Measurements from ENCODE around the gene VLDLR. TPM values are rescaled to one million over a fixed set of nuclear protein-coding genes. Genes with fewer than 3 reads are reported as not detected.
"Not testable (repeated sequence)": the region's sequence is repeated elsewhere in the genome, so short reads cannot be mapped to it uniquely, and the experiment has no call there.

The VLDLR gene
- total RNA-seq, 3 donors from 2014 or later (not counting 1 experiment from before 2014, with no cell fraction given), result 1.4 to 2.6 (median 2.4) TPM

- Mint-ChIP-seq H3K9me3 (no peaks in the 10 kb centered on the region), H3K36me3 (no peaks in the 10 kb centered on the region), H3K4me3 (no peak overlapping the region), H3K4me1 (peaks cover 0 to 5% of the 10 kb centered on the region in 2 donors), H3K27me3 (ENCODE audit: low read depth in 2 of 2) (no peaks in the 10 kb centered on the region), H3K27ac (no peak overlapping the region)
- no peak overlapping the region for H3K27ac ChIP-seq (ENCODE audit: low read length)
- TF ChIP-seq CTCF (IDR thresholded peaks at IDR 0.05), result no peak
- no peaks in the 10 kb centered on the region for H3K9me3 ChIP-seq (ENCODE audit: control insufficient read depth, insufficient read depth, low read length)
- intact Hi-C loops (cut with micrococcal nuclease), result no loop called here
- H3K4me1 ChIP-seq (ENCODE audit: control insufficient read depth, insufficient read depth, low read length), result no peaks in the 10 kb centered on the region
- 83% methylated on average over 6 of the region's 10 CpGs for WGBS (ENCODE audit: insufficient coverage)
- no peak overlapping the region for H3K4me3 ChIP-seq (ENCODE audit: low read length)
- ATAC-seq (no peak), DNase-seq (no peak)
- no peaks in the 10 kb centered on the region for H3K36me3 ChIP-seq (ENCODE audit: control insufficient read depth, insufficient read depth, low read length)
- H3K27me3 ChIP-seq (ENCODE audit: control insufficient read depth, insufficient read depth, low read length), result no peaks in the 10 kb centered on the region
These were observed 79.4 kb downstream of the VLDLR start for GRCh38 chr9:2700909-2701550.

- Histone ChIP-seq H3K27me3 (ENCODE audit: control insufficient read depth, insufficient read depth, low read length) (no peaks in the 10 kb centered on the region), H3K4me1 (ENCODE audit: control insufficient read depth, insufficient read depth, low read length) (no peaks in the 10 kb centered on the region), H3K4me3 (ENCODE audit: low read length) (no peak overlapping the region), H3K9me3 (ENCODE audit: control insufficient read depth, insufficient read depth, low read length) (no peaks in the 10 kb centered on the region), H3K27ac (ENCODE audit: low read length) (no peak overlapping the region), H3K36me3 (ENCODE audit: control insufficient read depth, insufficient read depth, low read length) (no peaks in the 10 kb centered on the region)
- ATAC-seq, result no peak
- Mint-ChIP-seq H3K4me1 (peaks cover 0 to 5% of the 10 kb centered on the region in 2 donors), H3K36me3 (no peaks in the 10 kb centered on the region), H3K27me3 (ENCODE audit: low read depth in 2 of 2) (no peaks in the 10 kb centered on the region), H3K27ac (peak overlapping the region in 1 of 2 donors; percentile 15), H3K9me3 (no peaks in the 10 kb centered on the region), H3K4me3 (no peak overlapping the region)
- intact Hi-C loops (cut with micrococcal nuclease), result no loop called here
- TF ChIP-seq CTCF (IDR thresholded peaks at IDR 0.05), result no peak
- no peak for DNase-seq
These were observed 82.9 kb downstream of the VLDLR start for GRCh38 chr9:2704504-2704903.

DNA sequence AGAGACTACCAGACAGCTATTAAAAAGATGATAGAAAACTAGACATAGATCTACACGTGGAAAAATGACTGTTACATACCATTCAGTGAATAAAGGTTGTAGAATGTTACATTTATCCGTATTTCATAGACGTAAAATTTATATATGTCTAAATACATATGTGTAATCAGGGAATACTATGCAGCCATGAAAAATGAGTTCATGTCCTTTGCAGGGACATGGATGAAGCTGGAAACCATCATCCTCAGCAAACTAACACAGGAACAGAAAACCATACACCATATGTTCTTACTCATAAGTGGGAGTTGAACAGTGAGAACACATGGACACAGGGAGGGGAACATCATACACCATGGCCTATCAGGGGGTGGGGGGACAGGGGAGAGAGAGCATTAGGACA lies 85.7 kb downstream of the VLDLR start:
- H3K36me3 Mint-ChIP-seq; H3K9me3 Mint-ChIP-seq; H3K4me1 Mint-ChIP-seq; H3K4me1 ChIP-seq (ENCODE audit: control insufficient read depth, insufficient read depth, low read length); H3K4me3 Mint-ChIP-seq; H3K27ac ChIP-seq (ENCODE audit: low read length); H3K27me3 Mint-ChIP-seq (ENCODE audit: low read depth in 2 of 2); H3K9me3 ChIP-seq (ENCODE audit: control insufficient read depth, insufficient read depth, low read length); H3K4me3 ChIP-seq (ENCODE audit: low read length); H3K36me3 ChIP-seq (ENCODE audit: control insufficient read depth, insufficient read depth, low read length); H3K27ac Mint-ChIP-seq; DNase-seq; intact Hi-C loops (cut with micrococcal nuclease); H3K27me3 ChIP-seq (ENCODE audit: control insufficient read depth, insufficient read depth, low read length); ATAC-seq: not testable (repeated sequence)
- 100% methylated on average over 2 of the region's 3 CpGs for WGBS (ENCODE audit: insufficient coverage)

Other genes with a start within 250 kb of the VLDLR start
- not detected for gene KCNV2, start 95.7 kb downstream of the VLDLR start, total RNA-seq
- gene PUM3, start 222.3 kb downstream of the VLDLR start, total RNA-seq, result 10 to 100 TPM; 27.5 to 31.3 (median 30.4) TPM